Transverse colon (tissue), 4 donors: Measurements from ENCODE around the gene RHOC.

ENCODE experiments used
- CTCF ChIP-seq, 5 experiments: fragments of 200-600 bp in 3 of 5; fragments of 450-650 bp in 2 of 5; sonication (generic) in 3 of 5; IDR thresholded peaks; 1 replicate in 2 of 5; 2 replicates in 3 of 5; pipeline ENCODE4 v1.5.1; 2016 to 2017; ENCODE audit warnings: antibody characterized with exemption in 5 of 5, inconsistent platforms in 3 of 5, mild to moderate bottlenecking in 2 of 5, moderate library complexity in 1 of 5
- EP300 ChIP-seq: sonication (generic); formaldehyde crosslinking; IDR thresholded peaks from one replicate; pipeline ENCODE4 v1.6.1; 2017; ENCODE audit warnings: antibody characterized with exemption, low read depth
- POLR2A ChIP-seq: fragments of 450-650 bp; IDR thresholded peaks from one replicate; pipeline ENCODE4 v1.6.1; 2016; ENCODE audit warnings: antibody characterized with exemption, mild to moderate bottlenecking, moderate library complexity
- POLR2AphosphoS5 ChIP-seq, 3 donors: sonication (generic); formaldehyde crosslinking; IDR thresholded peaks; one replicate each; pipeline ENCODE4 v1.6.1; 2016; ENCODE audit warnings: antibody characterized with exemption in 3 of 3

- TF ChIP-seq CTCF (IDR thresholded peaks at IDR 0.05) (no peak), POLR2A (no peak), POLR2AphosphoS5 (IDR thresholded peaks at IDR 0.05) (no peak), EP300 (no peak)
These were observed 7.3 kb downstream of the RHOC start for GRCh38 chr1:112699425-112700144.
